GM15510 (cell line): ENCODE measurements around the gene PALB2.

Experiments
- POLR2A ChIP-seq: IDR thresholded peaks from 3 replicates; pipeline ENCODE4 v1.6.1; 2011; ENCODE audit warnings: borderline replicate concordance; ENCODE audit not compliant: insufficient read length; ENCODE audit errors: extremely low read depth

Gene PALB2

GRCh38 chr16:23572394-23572793 lies 68.7 kb downstream of the PALB2 start:
- no peak for TF ChIP-seq POLR2A

GRCh38 chr16:23571895-23572294 lies 69.2 kb downstream of the PALB2 start:
- TF ChIP-seq POLR2A = no peak

GRCh38 chr16:23570992-23571632 lies 70.0 kb downstream of the PALB2 start:
- TF ChIP-seq POLR2A = no peak

GRCh38 chr16:23567602-23568001 lies 73.5 kb downstream of the PALB2 start:
- TF ChIP-seq POLR2A = no peak

DNA sequence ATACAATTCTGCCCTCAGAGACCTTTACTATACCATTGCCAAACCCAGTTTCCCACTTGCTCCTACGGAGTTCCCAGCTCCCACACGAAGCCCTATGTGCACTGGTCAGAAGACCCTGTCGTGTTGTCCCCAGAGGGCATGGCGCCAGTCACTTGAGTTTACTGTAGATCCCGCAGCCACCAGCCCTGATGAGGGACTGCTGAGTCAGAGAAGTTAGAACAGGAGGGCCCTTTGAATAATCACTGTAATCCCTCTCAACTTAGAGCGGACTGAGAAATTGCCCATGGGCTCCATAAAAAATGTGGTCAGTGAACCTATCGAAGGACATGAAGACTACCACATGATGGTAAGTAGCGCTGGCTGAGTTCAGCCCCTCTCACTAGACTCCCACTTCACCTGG lies 74.4 kb downstream of the PALB2 start:
- TF ChIP-seq POLR2A = no peak

- TF ChIP-seq POLR2A = no peak
Measured at GRCh38 chr16:23564575-23565363, 76.3 kb downstream of the PALB2 start.

DNA sequence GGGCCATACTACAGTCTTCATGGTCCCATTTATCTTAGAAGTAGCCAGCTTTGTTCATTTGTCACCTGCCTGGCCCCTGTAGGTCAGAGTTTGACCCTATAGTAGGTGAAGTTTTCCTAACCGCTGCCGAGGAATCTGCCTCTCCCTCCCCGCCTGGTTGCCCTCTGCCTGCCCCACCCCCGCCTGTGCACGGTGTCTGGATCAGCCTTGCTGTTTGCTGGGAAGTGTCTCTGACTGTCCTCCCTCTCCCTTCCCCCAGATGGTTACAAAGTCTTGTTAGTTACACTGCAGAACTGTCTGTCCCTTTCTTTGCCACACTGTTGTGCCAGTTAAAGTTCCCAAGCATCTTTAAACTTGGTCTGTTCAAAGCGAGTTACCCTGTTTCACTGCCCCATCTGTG lies 77.9 kb downstream of the PALB2 start:
- TF ChIP-seq POLR2A = no peak

- TF ChIP-seq POLR2A = no peak
Measured at GRCh38 chr16:23562505-23562904, 78.6 kb downstream of the PALB2 start.

GRCh38 chr16:23561586-23561985 lies 79.5 kb downstream of the PALB2 start:
- TF ChIP-seq POLR2A = no peak

DNA sequence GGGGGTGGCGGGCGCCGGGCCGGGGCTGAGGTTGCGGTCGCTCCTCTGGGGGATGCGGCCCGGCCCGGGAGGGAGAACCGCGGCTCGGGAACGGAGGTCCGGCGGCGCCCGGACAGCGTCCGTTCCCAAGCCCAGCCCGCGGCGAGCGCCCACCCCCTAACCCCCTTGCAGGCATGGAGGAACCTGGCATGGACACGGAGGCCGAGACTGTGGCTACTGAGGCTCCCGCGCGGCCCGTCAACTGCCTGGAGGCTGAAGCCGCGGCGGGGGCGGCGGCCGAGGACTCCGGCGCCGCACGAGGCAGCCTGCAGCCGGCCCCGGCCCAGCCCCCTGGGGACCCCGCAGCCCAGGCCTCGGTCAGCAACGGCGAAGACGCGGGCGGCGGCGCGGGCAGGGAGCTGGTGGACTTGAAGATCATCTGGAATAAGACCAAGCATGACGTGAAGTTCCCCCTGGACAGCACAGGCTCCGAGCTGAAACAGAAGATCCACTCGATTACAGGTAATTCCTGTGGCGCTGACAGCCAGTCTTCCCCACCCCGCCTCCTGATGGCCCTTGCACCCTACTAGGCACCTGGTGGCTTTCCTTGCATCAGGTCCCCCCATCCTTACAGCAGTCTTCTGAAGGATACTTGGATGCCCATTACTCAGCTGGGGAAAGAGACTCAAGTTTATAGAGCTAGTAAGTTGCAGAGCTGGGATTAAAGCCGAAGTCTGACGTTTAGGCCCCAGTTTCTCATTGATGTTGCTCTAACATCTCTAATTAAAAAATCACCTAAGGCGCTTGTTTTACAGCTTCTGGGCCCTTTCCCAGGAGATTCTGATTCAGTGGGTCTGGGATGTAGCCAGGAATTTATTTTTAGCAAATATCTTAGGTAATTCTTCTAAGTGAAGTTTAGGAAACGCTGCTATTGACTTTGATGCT lies 83.1 kb downstream of the PALB2 start:
- TF ChIP-seq POLR2A = no peak

DNA sequence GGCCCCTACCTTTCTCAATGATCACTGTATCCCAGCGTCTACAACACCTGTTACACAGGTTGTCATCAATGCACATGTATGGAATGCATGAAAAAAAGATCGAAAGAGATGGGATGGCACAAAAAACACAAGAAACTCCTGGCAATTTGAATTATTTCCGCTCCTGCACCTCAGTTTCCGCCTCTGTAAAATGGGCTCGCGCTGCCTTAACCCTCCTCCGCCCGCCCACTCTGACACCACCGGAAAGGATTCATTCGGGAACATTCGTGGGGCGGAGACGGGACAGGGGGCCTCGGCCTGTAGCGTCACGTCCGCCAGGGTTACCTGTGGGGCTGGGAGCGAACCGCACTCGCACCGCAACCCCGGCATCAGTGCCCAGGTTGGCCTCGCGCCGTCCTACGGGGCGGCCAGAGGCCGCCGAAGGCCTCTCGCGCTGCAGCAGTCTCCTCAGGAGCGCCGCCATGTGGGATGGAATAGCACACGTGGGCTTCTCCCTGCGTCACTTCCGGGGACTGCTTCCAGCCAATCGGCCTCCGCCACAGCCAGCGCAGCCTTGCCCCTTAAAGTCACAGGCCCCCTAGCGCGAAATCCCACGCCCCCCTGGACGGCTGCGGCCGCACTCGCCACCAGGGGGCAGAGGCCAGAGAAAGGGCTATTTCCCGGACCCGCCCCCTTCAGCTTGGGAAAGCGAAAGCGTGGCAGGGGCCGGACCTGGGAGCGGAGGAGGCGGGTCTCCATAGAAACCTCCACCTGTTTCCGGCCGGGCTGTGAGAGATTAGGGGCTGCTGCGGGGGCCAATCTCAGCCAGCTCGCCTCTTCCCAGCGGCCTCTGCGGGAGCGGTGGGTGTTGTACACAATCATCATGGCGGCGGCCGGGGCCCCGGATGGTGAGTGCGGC lies 84.0 kb downstream of the PALB2 start, which contains the start of the genes EARS2 and UBFD1:
TSS of gene EARS2 (minus strand) at position 470 of the 898 bp plus-strand sequence. CDS start at position 463, 7 bp downstream.
TSS of gene UBFD1 (plus strand) at position 847 of the 898 bp plus-strand sequence. CDS start at position 863, 16 bp downstream.
- peak; percentile 71 for TF ChIP-seq POLR2A

- no peak for TF ChIP-seq POLR2A
Measured at GRCh38 chr16:23554536-23554935, 86.6 kb downstream of the PALB2 start.
